ENCODE measurements around the gene CCDC78.
A peak's percentile ranks its signal among the peaks of the same experiment; 100 is the strongest.
"Not testable (repeated sequence)": the region's sequence is repeated elsewhere in the genome, so short reads cannot be mapped to it uniquely, and the experiment has no call there.

Gene CCDC78

DNA sequence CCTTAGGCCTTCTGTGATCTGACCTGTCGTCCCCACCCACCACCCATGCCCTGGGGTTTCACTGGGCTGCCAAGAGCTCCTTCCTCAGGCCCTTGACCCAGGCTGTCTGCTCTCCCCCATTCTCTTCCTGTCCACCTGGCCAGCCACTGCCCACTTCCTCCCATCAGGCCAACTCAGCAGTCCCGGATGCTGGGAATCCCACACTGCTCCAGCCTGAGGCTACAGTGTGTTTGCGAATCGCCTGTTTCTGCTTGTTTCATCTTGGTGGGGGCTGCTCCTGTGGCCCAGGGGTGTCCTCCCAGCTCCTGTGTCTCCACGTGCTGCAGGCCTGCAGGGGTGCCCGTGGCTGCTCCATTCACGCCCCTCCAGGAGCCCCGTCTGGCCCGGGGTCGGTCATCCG lies 12.2 kb downstream of the CCDC78 start:
- TF ChIP-seq EZH2phosphoT487 (IDR thresholded peaks at IDR 0.05; ENCODE audit: low read length) (no peak), EZH2 (optimal IDR thresholded peaks at IDR 0.05; ENCODE audit: low read depth, low read length) (no peak)
- TF ChIP-seq, protein P1, sequence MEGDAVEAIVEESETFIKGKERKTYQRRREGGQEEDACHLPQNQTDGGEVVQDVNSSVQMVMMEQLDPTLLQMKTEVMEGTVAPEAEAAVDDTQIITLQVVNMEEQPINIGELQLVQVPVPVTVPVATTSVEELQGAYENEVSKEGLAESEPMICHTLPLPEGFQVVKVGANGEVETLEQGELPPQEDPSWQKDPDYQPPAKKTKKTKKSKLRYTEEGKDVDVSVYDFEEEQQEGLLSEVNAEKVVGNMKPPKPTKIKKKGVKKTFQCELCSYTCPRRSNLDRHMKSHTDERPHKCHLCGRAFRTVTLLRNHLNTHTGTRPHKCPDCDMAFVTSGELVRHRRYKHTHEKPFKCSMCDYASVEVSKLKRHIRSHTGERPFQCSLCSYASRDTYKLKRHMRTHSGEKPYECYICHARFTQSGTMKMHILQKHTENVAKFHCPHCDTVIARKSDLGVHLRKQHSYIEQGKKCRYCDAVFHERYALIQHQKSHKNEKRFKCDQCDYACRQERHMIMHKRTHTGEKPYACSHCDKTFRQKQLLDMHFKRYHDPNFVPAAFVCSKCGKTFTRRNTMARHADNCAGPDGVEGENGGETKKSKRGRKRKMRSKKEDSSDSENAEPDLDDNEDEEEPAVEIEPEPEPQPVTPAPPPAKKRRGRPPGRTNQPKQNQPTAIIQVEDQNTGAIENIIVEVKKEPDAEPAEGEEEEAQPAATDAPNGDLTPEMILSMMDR (IDR thresholded peaks at IDR 0.05; ENCODE audit: low read length): no peak
- Histone ChIP-seq H3K27me3 (replicated peaks; ENCODE audit: insufficient read depth, low read length) (peaks cover 49% of the 10 kb centered on the region), H3K9me2 (replicated peaks; ENCODE audit: insufficient read depth, low read length) (no peaks in the 10 kb centered on the region), H4K20me1 (ENCODE audit: insufficient read depth, low read length) (no peaks in the 10 kb centered on the region), H2AFZ (ENCODE audit: low read length) (no peak overlapping the region), H3K4me1 (ENCODE audit: low read length) (peaks cover 7% of the 10 kb centered on the region; the same call in 1 of the 2 replicates), H3K9ac (ENCODE audit: low read length) (no peak overlapping the region), H3F3A (ENCODE audit: insufficient read depth, low read length) (no peaks in the 10 kb centered on the region), H3K4me2 (ENCODE audit: low read depth, low read length) (no peak overlapping the region), H3K9me3 (replicated peaks; ENCODE audit: insufficient read depth, low read length) (no peaks in the 10 kb centered on the region), H3K27ac (ENCODE audit: low read length) (no peak overlapping the region), H3K4me3 (ENCODE audit: low read length) (no peak overlapping the region), H3K36me3 (replicated peaks; ENCODE audit: insufficient read depth, low read length) (no peaks in the 10 kb centered on the region), H3K79me2 (ENCODE audit: low read length) (no peaks in the 10 kb centered on the region)
- DNase-seq: no peak

- peaks cover 51% of the 10 kb centered on the region for H3K27me3 ChIP-seq (replicated peaks; ENCODE audit: insufficient read depth, low read length)
- TF ChIP-seq, protein P1 (IDR thresholded peaks at IDR 0.05; ENCODE audit: low read length): peak; percentile 30
- H2AFZ ChIP-seq (ENCODE audit: low read length); H3K4me3 ChIP-seq (ENCODE audit: low read length); H3F3A ChIP-seq (ENCODE audit: insufficient read depth, low read length); H3K9me3 ChIP-seq (replicated peaks; ENCODE audit: insufficient read depth, low read length); H3K9me2 ChIP-seq (replicated peaks; ENCODE audit: insufficient read depth, low read length); H3K27ac ChIP-seq (ENCODE audit: low read length); H3K79me2 ChIP-seq (ENCODE audit: low read length); H3K4me2 ChIP-seq (ENCODE audit: low read depth, low read length); H4K20me1 ChIP-seq (ENCODE audit: insufficient read depth, low read length); H3K9ac ChIP-seq (ENCODE audit: low read length); H3K36me3 ChIP-seq (replicated peaks; ENCODE audit: insufficient read depth, low read length); H3K4me1 ChIP-seq (ENCODE audit: low read length): not testable (repeated sequence)
- DNase-seq: peak; percentile 42
These were observed 13.4 kb downstream of the CCDC78 start for GRCh38 chr16:712740-713250.

GRCh38 chr16:711548-712320 lies 14.5 kb downstream of the CCDC78 start:
- Histone ChIP-seq H3K9me2 (replicated peaks; ENCODE audit: insufficient read depth, low read length) (no peaks in the 10 kb centered on the region), H4K20me1 (ENCODE audit: insufficient read depth, low read length) (no peaks in the 10 kb centered on the region), H3K4me3 (ENCODE audit: low read length) (no peak overlapping the region), H3K9me3 (replicated peaks; ENCODE audit: insufficient read depth, low read length) (no peaks in the 10 kb centered on the region), H3K9ac (ENCODE audit: low read length) (no peak overlapping the region), H3K4me1 (ENCODE audit: low read length) (peaks cover 7% of the 10 kb centered on the region; the same call in 1 of the 2 replicates), H3K36me3 (replicated peaks; ENCODE audit: insufficient read depth, low read length) (no peaks in the 10 kb centered on the region), H3K27ac (ENCODE audit: low read length) (no peak overlapping the region), H3F3A (ENCODE audit: insufficient read depth, low read length) (no peaks in the 10 kb centered on the region), H3K79me2 (ENCODE audit: low read length) (no peaks in the 10 kb centered on the region), H2AFZ (ENCODE audit: low read length) (no peak overlapping the region), H3K27me3 (replicated peaks; ENCODE audit: insufficient read depth, low read length) (peaks cover 46% of the 10 kb centered on the region), H3K4me2 (ENCODE audit: low read depth, low read length) (no peak overlapping the region)
- TF ChIP-seq EZH2 (optimal IDR thresholded peaks at IDR 0.05; ENCODE audit: low read depth, low read length): no peak
- TF ChIP-seq, protein P1 (IDR thresholded peaks at IDR 0.05; ENCODE audit: low read length): peak; percentile 77
- peak; percentile 63 for DNase-seq
